NCI-H748 treated with DMSO at 0.1 percent for 48 hours (cell line): Measurements from ENCODE around the gene PTPRN.

Experiments
- DNase-seq: peaks from one replicate; lab custom pipeline; 2025; lab: John Stamatoyannopoulos, UW

Gene PTPRN

GRCh38 chr2:219308142-219309101, 779 bp downstream of the PTPRN start:
- peak; percentile 26 for DNase-seq

- DNase-seq: no peak
Measured at GRCh38 chr2:219306047-219306446, 3.2 kb downstream of the PTPRN start.

- no peak for DNase-seq
Measured at GRCh38 chr2:219304223-219304622, 5.0 kb downstream of the PTPRN start.

DNA sequence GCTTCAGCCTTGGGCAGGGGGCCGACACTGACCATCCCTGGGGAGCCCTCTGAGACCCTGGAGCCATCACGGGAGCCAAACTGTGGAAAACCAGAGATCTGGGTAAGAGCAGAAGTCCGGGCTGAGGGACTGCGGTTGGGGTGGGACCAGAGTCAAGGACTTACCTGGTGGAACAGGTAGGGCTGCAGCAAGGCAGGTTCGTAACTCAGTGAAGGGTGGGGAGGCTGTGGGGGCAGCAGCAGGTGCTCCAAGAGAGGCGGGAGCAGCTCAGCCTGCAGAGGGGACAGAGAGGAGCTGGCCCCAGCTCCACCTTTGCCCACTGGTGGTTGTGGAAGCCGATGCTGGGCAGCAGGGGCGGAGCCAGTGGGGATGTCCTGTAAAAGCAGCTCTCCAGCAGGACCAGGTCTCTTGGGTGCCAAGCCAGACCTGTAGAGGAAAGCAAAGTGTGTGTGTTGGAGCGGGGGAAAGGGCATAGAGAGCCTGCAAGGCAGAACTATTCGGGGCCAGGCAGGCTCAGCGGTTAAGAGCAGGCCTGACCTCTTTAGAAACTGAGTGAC, 6.7 kb downstream of the PTPRN start:
- DNase-seq: no peak

DNA sequence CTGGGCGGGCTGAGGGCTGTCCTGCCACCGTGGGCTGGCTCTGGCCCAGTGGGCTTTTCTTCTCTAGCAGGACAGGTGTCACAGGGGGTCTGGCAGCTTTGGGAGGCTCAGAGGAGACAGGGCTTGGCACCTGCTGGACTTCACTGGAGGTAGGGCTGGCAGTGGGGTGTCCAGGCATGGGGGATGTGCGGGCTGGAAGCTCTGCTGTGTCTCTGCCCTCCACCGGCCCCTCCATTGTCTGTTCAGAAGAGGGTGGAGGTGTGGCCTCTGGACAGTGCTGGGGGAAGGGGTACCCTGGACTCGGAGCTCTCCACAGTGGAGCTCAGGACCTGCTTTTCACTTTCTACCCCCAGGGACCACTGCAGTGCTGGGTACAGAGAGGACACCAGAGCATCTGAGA, 9.2 kb downstream of the PTPRN start:
- no peak for DNase-seq

- no peak for DNase-seq
Measured at GRCh38 chr2:219299372-219299760, 9.8 kb downstream of the PTPRN start.

- peak; percentile 36 for DNase-seq
Measured at GRCh38 chr2:219298759-219299371, 10.3 kb downstream of the PTPRN start.

GRCh38 chr2:219297766-219298456, 11.3 kb downstream of the PTPRN start:
- DNase-seq: no peak

- DNase-seq: no peak
Measured at GRCh38 chr2:219296631-219297391, 12.4 kb downstream of the PTPRN start.

DNA sequence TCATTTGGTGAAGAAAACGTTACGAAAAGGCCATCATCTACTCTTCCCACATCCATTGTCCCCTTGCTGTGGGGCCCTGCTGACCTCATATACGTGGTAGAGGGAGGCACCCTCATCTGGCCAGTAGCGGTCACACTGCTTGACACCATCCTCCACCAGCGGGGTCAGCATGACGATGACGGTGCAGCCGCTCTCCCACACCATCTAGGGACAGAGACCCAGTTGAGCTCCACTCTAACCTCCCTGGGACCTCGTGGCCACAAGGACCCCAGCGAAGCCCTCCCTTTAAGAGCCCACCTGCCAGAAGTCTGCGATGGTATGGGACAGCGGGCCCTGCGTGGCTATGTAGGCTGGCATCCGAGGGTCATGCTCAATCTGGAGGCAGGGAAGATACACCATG, 13.1 kb downstream of the PTPRN start:
- no peak for DNase-seq

- peak; percentile 72 for DNase-seq
Measured at GRCh38 chr2:219294356-219295351, 14.5 kb downstream of the PTPRN start.

DNA sequence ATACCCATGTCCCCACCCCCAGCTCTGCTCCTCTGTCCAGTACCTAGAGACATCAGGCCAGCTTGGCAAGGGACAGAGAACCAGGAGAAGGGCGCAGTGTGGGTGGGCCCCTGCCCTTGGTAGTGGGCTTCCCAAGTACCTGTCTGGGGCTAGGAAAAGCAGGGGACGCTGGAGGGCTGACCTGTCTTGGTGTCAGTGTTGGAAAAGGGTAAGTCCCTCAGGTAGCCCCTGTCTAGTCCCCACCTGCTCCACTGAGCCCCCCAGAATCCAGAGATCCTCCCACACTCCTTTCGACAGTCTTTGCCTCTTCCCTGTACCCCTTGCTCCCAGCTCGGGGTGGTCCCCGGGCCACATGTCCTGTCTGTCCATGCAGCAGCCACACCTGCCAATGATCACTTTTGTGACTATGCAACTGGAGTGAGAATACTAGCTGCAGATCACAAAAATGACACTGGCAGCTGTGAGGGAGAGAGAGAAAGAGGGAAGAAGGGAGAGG, 15.4 kb downstream of the PTPRN start:
- DNase-seq: no peak

GRCh38 chr2:219292616-219293015, 16.6 kb downstream of the PTPRN start:
- no peak for DNase-seq

GRCh38 chr2:219291910-219292490, 17.2 kb downstream of the PTPRN start:
- no peak for DNase-seq

DNA sequence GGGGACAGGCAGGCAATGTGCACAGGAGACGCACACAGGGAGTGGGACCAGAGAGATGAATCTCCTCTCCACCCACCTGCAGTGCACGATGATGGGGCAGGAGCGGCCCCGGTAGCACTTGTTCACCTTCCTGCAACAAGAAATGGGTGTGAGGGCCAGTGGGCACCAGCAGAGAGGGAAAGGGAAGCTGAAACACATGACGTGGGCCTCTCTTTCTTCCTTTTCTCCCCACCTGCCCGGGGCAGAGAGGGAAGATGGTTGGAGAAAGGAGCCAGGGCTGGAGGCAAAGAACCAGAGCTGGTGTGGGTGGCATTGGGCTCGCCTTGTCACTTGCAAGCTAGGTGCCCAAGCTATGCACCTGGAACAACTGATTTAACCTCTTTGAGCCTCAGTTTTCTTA, 17.8 kb downstream of the PTPRN start:
- no peak for DNase-seq

DNA sequence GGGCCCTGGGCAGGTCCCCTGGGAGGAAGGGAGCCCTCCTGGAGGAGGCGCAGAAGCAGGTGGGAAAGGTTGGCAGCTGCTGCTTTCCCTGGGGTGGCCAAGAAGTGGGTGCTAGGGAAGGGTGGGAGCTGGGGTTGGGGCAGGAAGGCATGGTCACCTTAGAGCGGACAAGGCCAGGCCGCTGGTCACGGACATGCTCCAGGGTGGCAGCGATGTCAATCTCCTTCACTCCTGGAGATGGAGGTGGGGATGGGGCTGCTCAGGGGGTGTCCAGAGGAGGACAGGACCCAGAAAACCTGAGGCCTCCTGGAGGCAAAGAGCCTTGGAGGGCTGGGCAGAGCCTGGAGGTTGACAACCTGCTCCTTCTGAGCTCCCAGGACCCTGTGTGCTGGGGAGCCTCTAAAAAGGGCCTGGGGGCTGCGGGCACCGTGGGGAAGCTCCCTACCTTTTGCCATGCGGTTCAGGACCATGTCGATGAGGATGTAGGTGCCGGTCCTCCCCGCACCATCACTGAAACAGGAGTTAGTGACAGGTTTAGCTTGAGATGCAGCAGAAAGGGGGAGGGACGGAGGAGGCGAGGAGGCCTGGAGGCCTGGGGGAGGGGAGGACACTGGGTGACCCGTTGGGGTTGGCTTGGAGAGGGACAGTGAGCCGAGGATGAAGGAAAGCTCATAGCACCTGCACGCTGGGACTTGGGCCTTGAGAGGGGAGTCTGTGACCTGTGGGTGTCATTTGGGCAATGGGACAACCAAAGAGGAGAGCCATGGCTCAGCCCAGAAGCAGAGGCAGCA, 18.6 kb downstream of the PTPRN start:
- DNase-seq: no peak

GRCh38 chr2:219289537-219290361, 19.5 kb downstream of the PTPRN start:
- no peak for DNase-seq

DNA sequence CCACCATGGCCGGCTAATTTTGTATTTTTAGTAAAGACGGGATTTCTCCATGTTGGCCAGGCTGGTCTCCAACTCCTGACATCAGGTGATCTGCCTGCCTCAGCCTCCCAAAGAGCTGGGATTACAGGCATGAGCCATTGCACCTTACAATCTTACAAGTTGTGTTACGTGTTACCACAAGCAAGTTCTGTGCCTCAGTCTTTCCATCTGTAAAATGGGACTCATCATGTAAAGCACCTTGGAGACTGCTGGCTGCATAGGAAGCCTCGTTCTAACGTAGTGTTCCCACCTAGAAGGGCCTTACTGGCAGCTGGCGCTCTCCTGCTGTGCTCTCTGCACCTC, 20.0 kb downstream of the PTPRN start:
- no peak for DNase-seq
